Esophagus muscularis mucosa (tissue), 4 donors: ENCODE measurements around the gene GH2. TPM values are rescaled to one million over a fixed set of nuclear protein-coding genes. Genes with fewer than 3 reads are reported as not detected.
A peak's percentile ranks its signal among the peaks of the same experiment; 100 is the strongest.
"Not testable (repeated sequence)": the region's sequence is repeated elsewhere in the genome, so short reads cannot be mapped to it uniquely, and the experiment has no call there.

Experiments used
- DNase-seq: peaks from one replicate; pipeline ENCODE4 v3.0.0-alpha.2; 2017; ENCODE audit errors: extremely low spot score
- H3K27ac ChIP-seq, 4 donors: fragments of 200-600 bp; sonication (generic); replicated peaks in 1 of 4; 1 replicate in 3 of 4; 2 replicates in 1 of 4; pipeline ENCODE4 v1.5.1; 2016 to 2019; ENCODE audit warnings: mild to moderate bottlenecking in 1 of 4
- H3K27me3 ChIP-seq, 4 donors: fragments of 200-600 bp; sonication (generic); one replicate each; pipeline versions ENCODE4 v1.5.1 to v1.6.0; 2016 to 2019
- H3K36me3 ChIP-seq, 4 donors: fragments of 200-600 bp; sonication (generic); one replicate each; pipeline ENCODE4 v1.5.1; 2016 to 2019
- H3K4me1 ChIP-seq, 4 donors: fragments of 200-600 bp; sonication (generic); one replicate each; pipeline ENCODE4 v1.5.1; 2016 to 2019
- H3K4me3 ChIP-seq, 4 donors: fragments of 200-600 bp; sonication (generic); 1 replicate in 2 of 4; 2 replicates in 2 of 4; pipeline ENCODE4 v1.5.1; 2016 to 2019; ENCODE audit warnings: mild to moderate bottlenecking in 4 of 4, moderate library complexity in 1 of 4
- H3K9me3 ChIP-seq, 4 donors: fragments of 200-600 bp; sonication (generic); 1 replicate in 3 of 4; 2 replicates in 1 of 4; pipeline ENCODE4 v1.5.1; 2016 to 2019
- EP300 ChIP-seq: sonication (generic); formaldehyde crosslinking; IDR thresholded peaks from one replicate; pipeline ENCODE4 v1.6.1; 2017; ENCODE audit warnings: antibody characterized with exemption
- POLR2A ChIP-seq: fragments of 450-650 bp; IDR thresholded peaks from one replicate; pipeline ENCODE4 v1.6.1; 2017; ENCODE audit warnings: antibody characterized with exemption, moderate library complexity, mild to moderate bottlenecking, low read depth
- POLR2AphosphoS5 ChIP-seq, 2 donors: sonication (generic); formaldehyde crosslinking; IDR thresholded peaks; one replicate each; pipeline ENCODE4 v1.6.1; 2017; ENCODE audit warnings: antibody characterized with exemption in 2 of 2
- WGBS: methylation state at CpG from one replicate; pipeline ENCODE4 v1.1.5; 2018; 5-methylcytosine and 5-hydroxymethylcytosine counted together
- intact Hi-C: fragments of 100-400 bp; cut with DNase I; formaldehyde crosslinking; loops from one replicate; pipeline ENCODE4 v1.15.1; 2023
- total RNA-seq, 4 donors: library from RNA; depleted of rRNA; stranded (reverse); fragments of >200 nt; gene quantifications; one replicate each; pipeline versions ENCODE4 v1.1.0 to v1.2.1, GENCODE V29; 2016
- TF ChIP-seq, protein P1 (sequence below), 3 experiments: fragments of 200-600 bp in 2 of 3; fragments of 450-650 bp in 1 of 3; sonication (generic) in 2 of 3; IDR thresholded peaks; one replicate each; pipeline ENCODE4 v1.5.1; 2017 to 2019; ENCODE audit warnings: antibody characterized with exemption in 3 of 3, mild to moderate bottlenecking in 2 of 3, moderate library complexity in 1 of 3

The GH2 gene
- total RNA-seq, 4 donors from 2014 or later = not detected

DNA sequence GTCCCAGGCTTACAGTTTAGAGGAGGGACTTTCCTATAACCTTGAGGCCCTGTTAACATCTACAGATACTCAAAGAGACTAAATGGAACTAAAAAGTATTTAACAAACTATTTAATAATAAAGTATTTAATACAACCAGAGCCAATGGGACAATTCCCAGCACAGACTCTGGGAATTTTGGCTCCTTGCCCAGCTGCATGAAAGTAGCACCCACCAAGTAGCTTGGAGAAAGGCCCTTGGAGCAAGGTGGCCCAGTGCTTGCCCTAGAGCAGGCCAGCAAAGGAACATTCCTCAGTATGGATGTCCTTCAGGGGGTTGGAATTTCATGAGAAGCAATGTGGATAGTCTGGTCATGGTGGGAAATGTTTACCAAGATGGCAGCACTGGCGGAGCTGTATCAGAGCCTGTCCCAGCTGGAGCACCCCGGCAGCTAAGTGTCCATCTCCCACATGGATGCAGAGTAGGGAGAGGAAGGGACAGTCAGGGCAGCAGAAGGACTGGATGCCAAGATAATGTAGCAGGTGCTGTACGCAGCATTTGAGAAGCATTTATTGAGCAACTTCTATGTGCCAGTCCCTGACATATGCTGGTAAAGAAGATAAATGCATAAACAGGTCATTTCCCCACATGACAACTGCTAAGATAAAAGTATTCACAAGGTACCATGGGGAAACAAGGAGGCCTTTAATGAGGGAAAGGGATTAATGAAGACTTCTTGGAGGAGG lies 34.1 kb downstream of the GH2 start:
- WGBS = 65% methylated on average over 3 of the region's 3 CpGs
- H3K36me3 ChIP-seq = no peaks in the 10 kb centered on the region
- H3K9me3 ChIP-seq = no peaks in the 10 kb centered on the region
- H3K4me1 ChIP-seq = peaks cover 15 to 26% (median 23%) of the 10 kb centered on the region in 4 donors
- intact Hi-C loops = no loop called here
- H3K27me3 ChIP-seq = no peaks in the 10 kb centered on the region
- no peak overlapping the region for H3K27ac ChIP-seq
- no peak for DNase-seq
- TF ChIP-seq EP300 = no peak
- TF ChIP-seq, protein P1, sequence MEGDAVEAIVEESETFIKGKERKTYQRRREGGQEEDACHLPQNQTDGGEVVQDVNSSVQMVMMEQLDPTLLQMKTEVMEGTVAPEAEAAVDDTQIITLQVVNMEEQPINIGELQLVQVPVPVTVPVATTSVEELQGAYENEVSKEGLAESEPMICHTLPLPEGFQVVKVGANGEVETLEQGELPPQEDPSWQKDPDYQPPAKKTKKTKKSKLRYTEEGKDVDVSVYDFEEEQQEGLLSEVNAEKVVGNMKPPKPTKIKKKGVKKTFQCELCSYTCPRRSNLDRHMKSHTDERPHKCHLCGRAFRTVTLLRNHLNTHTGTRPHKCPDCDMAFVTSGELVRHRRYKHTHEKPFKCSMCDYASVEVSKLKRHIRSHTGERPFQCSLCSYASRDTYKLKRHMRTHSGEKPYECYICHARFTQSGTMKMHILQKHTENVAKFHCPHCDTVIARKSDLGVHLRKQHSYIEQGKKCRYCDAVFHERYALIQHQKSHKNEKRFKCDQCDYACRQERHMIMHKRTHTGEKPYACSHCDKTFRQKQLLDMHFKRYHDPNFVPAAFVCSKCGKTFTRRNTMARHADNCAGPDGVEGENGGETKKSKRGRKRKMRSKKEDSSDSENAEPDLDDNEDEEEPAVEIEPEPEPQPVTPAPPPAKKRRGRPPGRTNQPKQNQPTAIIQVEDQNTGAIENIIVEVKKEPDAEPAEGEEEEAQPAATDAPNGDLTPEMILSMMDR (IDR thresholded peaks at IDR 0.05) = no peak
- TF ChIP-seq POLR2A = no peak
- no peak for TF ChIP-seq POLR2AphosphoS5 (IDR thresholded peaks at IDR 0.05)
- no peak overlapping the region for H3K4me3 ChIP-seq

DNA sequence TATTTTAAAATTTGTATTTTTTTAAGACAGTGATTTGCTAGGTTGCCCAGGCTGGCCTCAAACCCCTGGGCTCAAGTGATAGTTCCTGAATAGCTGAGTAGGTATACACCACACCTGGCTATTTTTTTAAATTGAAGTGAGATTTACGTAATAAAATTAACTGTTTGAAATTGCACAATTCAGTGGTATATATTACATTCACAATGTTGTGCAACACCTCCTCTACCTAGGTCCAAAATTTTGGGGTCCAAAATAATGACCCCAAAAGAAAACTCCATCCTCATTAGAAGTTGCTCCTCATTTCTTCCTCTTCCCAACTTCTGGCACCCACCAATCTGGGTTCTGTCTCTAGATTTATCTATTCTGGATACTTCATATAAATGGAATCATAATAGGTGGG lies 36.2 kb downstream of the GH2 start:
- DNase-seq = no peak
- H3K4me1 ChIP-seq = peaks cover 25 to 39% (median 34%) of the 10 kb centered on the region in 4 donors
- H3K9me3 ChIP-seq = no peaks in the 10 kb centered on the region
- intact Hi-C loops = no loop called here
- no peak overlapping the region for H3K4me3 ChIP-seq
- no peak overlapping the region for H3K27ac ChIP-seq
- no peaks in the 10 kb centered on the region for H3K36me3 ChIP-seq
- 32% methylated on average over 1 of the region's 1 CpG for WGBS
- no peaks in the 10 kb centered on the region for H3K27me3 ChIP-seq
- TF ChIP-seq, protein P1 (IDR thresholded peaks at IDR 0.05) = no peak
- TF ChIP-seq POLR2A (no peak), EP300 (no peak), POLR2AphosphoS5 (IDR thresholded peaks at IDR 0.05) (no peak)

DNA sequence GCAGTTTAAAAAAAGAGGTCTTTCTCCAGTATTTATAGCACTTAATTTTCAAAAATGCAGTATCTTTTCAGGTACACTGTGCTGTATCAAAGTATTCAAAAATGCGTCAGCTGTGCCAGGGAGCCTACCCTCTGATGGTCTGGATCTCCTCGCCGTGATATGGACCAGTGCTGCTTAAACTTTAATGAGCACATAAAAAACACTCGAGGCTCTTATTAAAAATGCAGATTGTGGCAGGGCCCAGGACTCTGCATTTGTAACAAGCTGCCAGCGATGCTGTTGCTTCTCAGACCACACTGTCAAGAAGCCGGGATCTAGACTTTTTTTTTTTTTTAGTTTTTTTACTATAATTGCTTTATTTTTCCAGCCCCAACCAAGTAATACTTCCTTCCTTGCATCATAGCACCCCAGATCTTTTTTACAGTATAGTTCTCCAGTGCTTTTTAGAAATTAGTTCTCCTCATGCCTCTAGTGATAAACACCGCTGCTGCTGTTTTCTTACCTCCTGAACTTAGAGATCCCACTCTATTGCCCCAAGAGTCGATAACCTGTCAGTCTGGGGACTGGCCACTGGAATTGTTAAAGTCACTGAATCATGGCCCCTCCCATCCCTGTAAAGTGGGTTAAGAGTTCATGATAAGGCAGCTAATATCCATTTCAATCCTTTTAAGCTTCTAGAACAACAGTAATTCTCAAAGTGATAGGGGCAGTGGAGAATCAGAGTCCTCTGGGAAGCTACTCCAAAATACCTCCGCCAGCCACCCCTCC lies 37.6 kb downstream of the GH2 start:
- no peak for TF ChIP-seq EP300
- TF ChIP-seq POLR2AphosphoS5 (IDR thresholded peaks at IDR 0.05) = no peak
- no peak for TF ChIP-seq POLR2A
- TF ChIP-seq, protein P1 (IDR thresholded peaks at IDR 0.05) = no peak
- 67% methylated on average over 9 of the region's 9 CpGs for WGBS
- peak overlapping the region; percentile 97 to 98 (median 98) for H3K27ac ChIP-seq
- no peak for DNase-seq
- H3K27me3 ChIP-seq = no peaks in the 10 kb centered on the region
- no peaks in the 10 kb centered on the region for H3K36me3 ChIP-seq
- H3K4me1 ChIP-seq = peaks cover 40 to 46% (median 45%) of the 10 kb centered on the region in 4 donors
- intact Hi-C loops = no loop called here
- H3K4me3 ChIP-seq = peak overlapping the region; percentile 92 to 97 (median 92)
- no peaks in the 10 kb centered on the region for H3K9me3 ChIP-seq

DNA sequence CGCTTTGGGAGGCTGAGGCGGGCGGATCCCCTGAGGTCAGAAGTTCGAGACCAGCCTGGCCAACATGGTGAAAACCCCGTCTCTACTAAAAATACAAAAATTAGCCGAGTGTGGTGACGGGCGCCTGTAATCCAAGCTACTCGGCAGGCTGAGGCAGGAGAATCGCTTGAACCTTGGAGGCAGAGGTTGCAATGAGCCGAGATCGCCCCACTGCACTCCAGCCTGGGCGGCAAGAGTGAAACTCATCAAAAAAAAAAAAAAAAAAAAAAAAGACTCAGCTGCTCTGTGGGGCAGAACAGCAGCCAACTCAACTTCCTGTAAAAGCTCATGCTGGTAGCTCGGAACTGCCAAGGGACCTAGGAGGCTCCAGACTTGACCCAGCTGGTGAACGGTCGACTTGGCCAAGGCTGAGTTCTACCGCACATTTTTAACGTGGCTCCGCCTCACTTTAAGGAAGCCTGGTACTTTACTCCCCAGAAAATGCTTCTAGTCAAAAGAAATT lies 38.3 kb downstream of the GH2 start:
- DNase-seq = not testable (repeated sequence)
- WGBS = 5% methylated on average over 14 of the region's 19 CpGs

More for the DNA sequence above, 38.3 kb downstream of the GH2 start:
- Histone ChIP-seq H3K27ac (peak overlapping the region; percentile 97 to 98 (median 98)), H3K4me1 (peaks cover 42 to 46% (median 45%) of the 10 kb centered on the region in 4 donors), H3K4me3 (peak overlapping the region; percentile 92 to 97 (median 92))
- intact Hi-C loops, H3K9me3 ChIP-seq, H3K36me3 ChIP-seq, H3K27me3 ChIP-seq: not testable (repeated sequence)
